Left lobe of liver (tissue), 2 donors: ENCODE data around the gene ATXN7L1. TPM values are rescaled to one million over a fixed set of nuclear protein-coding genes. Genes with fewer than 3 reads are reported as not detected.

Source experiments
- ATAC-seq: fragments of 200-7000 bp; cut with Tn5 transposase; one replicate; pipeline ENCODE4 v1.9.1; 2020; ENCODE audit warnings: mild to moderate bottlenecking, moderate library complexity
- DNase-seq: peaks from one replicate; pipeline ENCODE4 v3.0.0-alpha.2; 2020; ENCODE audit warnings: low spot score
- total RNA-seq: library from RNA; stranded (reverse); gene quantifications from one replicate; pipeline ENCODE4 v1.2.1, GENCODE V29; 2021
- donor health status: DM: no; HTN: no; CAD: no; lungs with moderate emphysema.
- donor health status: DM: no; HTN: yes; CAD: no.

Gene ATXN7L1
- total RNA-seq, 1 donor from 2014 or later: 15.5 TPM

DNA sequence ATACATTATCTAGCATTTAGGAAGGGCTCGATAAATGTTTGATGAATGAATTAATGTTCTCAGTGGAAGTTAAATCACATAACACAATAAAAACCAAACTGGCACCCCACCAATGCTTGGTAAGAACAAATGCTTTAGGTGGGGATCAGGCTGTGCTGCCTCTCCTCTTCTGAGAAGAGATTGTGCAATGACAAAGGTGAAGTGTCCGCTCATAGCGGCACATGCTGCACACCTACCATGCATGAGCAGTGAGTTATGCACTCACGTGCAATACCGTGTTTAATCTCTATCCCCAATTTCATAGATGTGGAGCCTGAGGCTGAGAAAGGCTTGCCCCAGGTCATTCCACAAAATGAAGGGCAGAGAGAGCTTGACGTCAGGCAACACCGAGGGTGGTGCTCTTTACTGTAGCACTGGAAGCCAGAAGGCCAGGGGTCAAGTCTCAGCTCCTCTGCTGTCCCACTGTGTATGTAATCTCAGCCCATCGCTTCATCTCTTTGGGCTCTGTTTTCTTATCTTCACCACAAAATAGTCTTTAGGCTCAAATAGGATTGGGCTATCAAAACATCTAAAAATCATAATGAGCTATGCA is 222.2 kb downstream of the ATXN7L1 start:
- no peak for DNase-seq
- no peak for ATAC-seq

DNA sequence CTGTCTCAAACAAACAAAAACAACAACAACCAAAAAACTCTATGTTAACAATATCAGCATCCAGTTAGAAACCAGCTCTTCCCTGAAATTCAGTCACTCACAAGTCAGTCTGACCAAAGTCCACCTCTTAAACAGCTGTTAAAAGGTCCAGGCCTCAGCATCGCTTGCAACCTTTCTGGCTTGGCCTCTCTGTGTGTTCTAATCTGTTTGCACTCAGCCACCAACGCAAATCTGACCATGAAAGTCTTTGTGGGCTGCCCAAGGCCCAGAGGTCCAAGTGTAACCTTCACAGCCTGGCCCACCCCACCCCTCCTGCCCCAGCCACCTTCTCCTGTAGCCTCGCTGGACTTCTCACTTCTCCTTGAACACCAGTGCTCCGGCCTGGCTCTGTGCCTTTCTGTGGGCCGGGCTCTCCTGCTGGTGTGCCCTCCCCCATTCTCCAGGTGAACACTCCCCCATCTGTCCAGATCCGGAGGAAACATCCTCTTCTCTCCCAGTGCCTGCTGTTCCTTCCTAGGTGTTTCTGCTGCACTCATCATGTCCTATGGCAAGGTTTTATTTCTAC is 222.9 kb downstream of the ATXN7L1 start:
- ATAC-seq (peak; percentile 56), DNase-seq (peak; percentile 57)

DNA sequence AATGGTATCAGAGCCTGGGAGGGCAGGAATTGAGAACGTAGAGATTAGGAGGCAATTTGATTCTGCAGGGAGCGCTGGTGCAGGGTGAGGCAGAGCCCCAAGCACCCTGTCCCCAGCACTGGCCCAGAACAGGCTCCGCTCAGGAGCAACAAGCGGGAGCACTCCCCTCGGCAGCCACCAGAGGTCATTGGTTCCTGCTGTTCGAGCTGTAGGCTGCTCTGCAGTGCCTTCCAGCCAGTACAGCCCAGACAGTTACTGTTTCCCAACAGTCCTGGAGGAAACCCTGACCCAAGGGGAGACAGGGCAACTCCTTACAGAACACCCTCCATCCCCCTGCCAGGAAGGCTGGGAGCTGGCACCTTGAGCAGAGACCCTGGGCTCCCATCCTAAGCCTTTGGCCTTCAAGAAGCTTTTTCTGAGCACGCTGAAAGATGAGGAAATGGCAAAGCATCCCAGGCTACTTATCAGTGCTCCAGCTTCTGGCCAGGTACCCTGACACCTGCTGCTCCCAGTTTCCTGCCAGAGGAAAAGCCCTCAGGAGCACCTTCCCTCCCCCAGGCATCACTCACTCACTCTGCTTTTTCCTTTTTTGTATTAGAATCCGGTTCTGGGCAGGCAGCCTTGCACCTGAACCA is 223.9 kb downstream of the ATXN7L1 start:
- ATAC-seq: peak; percentile 88
- DNase-seq: peak; percentile 82

DNA sequence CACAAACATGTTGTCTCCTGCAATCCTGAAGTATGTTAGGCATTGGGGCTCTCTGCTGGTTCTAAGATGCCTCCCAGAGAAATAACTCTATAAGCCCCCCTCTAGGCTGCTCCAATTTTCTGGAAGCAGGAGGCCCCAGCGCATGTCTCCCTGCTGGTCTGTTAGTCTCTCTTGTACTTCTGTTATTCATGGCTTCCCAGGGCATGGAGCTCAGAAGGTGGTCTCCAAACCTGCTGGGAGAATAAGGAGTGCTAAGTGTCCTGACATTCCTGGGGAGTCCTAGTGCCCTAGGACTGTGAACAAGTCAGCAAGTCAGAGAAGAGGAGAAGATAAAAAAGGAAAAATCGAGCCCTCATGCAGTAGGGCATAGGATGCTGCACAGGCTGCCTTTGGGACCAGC is 224.6 kb downstream of the ATXN7L1 start:
- DNase-seq: no peak
- no peak for ATAC-seq

DNA sequence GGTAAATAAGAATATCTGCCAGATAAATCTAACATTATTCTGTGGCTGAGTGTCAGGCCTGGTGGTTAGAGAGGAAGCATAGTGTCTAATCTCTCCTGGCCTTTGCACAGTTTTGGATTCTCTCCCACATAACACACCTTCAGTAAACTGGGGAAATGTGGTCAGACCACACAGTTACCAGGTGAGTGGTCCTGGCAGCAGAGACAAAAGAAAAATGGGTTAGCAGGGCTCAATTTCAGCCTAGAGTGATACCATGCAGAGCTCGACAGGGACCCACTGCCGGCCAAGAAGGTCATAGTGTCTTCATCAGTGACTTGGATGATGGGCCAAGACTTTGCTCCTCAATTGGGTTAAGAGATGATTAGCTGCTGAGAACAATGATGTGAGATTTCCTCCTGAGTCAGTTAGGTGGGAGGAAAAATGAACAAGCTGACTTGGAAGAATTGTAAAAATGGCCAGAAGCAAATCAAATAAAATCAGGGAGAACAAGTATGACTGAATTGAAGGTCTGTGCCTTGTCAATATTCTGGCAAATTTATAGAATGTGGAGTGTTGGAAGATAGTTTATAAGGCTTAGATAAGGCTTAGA is 225.9 kb downstream of the ATXN7L1 start:
- ATAC-seq (no peak), DNase-seq (no peak)

DNA sequence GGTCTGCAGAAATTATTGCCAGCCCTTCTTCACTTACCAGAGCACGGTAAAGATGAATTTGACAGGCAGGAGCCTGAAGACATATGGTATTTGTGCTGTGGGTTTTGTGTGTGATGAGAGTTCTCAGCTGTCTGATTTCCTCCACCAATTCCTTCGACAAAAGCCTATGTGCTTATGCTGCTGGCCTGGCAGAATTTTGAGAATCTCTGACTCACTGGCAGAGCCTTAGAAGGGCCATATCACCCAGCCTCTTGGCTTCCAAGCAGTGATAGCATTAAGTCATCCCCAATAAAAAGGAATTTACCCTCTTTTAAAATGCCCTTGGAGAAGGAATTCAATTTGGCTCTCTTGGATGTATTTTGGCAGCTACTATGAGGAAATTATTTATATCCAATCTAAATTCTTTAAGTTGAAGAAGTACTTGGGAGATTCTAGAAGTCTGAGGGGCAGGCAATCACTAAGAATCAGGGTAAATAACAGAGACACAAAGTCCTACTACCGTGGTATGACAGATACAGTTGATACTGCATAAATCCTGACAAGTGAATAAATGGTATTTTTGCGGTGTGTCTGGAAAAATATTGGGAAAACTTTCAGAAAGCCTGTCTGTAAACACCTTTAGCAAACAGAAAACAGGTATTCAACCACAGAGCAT is 226.5 kb downstream of the ATXN7L1 start:
- ATAC-seq (no peak), DNase-seq (no peak)

DNA sequence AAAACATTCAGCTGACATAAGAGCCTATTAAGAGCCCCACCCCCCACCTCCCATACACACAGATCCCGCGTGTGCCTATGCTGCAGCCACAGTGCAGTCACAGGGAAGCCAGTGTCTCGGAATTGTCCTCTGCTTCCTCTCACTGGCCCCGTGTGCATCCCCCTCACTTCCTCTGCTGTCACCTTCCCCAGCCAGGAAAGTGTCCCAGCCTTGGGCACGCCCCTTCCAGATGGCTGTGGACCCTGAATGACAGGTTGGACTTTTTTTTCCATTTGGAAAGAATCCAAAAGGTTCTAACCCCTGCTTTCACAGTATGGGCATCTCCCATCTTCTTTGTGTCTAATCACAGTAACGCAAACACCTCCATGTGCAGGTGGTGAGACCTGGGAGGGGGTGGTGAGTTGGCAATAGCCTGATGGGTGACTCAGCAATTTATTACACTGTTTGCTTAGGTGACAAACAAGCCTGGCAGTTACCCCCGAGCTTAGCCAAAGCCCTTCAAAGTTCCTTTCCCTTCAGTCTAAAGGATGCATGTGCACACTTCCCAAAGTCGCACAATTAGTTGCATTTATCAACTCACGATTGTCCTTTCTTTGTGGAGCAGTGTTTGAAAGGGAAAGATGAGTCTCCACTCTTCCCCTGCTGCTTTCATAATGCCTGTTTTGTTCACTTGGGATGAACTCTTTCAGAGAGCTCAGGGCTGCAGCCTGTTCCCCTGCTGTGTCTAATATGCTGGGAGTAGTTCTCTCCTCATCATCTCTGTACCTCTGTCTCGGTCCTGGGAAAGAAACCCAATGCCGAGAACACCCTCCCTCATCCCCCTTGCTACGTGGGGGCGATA is 227.6 kb downstream of the ATXN7L1 start:
- ATAC-seq: peak; percentile 55
- DNase-seq: peak; percentile 51

DNA sequence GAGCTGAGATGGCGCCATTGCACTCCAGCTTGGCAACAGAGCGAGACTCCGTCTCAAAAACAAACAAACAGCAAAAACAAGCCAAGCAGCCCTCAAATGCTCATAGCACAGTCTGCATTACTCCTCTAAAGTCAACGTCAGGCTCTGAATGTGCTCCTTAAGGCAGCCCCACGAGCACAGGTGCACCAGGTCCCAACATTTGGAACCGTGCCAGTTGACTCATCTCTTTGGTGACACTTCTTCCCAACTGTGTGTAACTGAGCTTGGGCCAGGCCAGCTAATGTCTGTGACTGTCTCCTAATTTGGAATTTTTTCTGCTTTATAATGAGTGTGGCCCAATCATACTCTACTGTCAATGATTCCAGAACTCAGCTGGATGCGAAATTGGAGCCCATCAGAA is 228.8 kb downstream of the ATXN7L1 start:
- DNase-seq (no peak), ATAC-seq (no peak)

DNA sequence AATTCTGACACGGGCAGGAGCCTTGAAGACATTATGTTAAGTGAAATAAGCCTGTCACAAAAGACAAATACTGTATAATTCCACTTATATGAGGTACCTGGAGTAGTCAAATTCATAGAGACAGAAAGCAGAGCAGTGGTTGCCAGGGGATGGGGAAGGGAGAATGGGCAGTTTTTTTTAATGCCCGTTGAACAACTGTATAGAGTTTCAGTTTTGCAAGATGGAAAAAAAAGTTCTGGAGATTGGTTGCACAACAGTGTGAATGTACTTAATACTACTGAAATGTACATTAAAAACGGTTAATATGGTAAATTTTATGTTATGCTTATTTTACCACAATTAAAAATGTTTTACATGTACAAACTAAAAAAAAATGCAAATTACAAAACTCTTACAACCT is 231.5 kb downstream of the ATXN7L1 start:
- ATAC-seq (no peak), DNase-seq (no peak)

DNA sequence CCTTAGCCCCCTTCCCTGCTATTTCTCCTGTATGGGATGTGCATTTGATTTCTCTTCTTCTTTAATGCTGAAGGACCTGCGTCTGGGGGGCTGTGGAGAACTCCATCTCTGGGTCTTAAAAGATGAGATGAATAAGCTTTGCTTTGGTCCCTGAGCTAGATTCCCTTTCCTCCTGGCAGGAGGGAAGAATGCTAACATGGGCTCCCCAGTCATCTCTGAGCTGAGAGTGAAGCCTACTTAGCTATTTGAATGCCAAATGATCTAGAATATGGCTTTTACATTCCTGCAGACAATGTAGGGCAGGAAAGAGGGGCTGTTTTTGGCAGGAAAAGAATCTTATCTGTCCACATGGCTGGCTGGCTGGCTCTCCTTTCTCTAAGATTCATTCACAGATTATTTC is 232.5 kb downstream of the ATXN7L1 start:
- no peak for ATAC-seq
- no peak for DNase-seq

DNA sequence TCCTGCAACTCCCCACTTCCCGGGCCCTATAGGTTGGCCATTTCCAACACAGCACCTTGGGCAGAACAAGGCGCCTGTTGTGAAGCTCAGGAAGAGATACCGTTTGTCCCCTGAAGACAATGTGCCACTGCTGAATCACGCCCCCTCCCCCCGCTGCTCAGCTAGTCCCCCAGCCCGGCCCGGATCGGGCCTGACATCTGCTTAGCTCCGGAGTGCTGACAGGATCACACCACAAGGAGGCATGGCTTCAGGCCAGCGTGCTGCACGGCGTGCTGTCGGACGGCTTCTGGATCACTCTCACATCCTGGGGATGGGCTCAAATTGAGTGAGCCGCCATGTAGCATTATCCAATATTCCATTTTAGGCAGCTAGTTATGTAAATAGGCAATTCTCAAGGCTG is 233.0 kb downstream of the ATXN7L1 start:
- DNase-seq: no peak
- ATAC-seq: no peak

DNA sequence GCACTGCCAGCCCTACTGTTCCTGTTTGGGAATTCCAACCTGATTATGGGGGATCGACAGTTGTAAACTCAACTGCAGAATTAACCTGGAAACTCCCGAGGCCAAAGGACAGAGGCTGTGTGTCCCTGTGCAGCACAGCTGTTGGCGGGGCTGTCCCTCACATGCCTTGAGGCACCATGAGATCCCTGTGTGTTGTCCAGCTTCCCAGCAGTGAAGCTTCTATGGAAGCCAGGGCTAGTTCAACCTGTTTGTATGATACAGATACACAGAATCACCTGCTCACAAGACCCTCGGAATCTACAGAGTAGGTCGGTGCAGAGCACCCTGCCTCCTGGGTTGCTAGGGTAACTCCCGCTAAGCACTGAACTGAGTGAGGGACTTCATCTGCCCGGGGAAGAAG is 234.1 kb downstream of the ATXN7L1 start:
- no peak for ATAC-seq
- DNase-seq: no peak

DNA sequence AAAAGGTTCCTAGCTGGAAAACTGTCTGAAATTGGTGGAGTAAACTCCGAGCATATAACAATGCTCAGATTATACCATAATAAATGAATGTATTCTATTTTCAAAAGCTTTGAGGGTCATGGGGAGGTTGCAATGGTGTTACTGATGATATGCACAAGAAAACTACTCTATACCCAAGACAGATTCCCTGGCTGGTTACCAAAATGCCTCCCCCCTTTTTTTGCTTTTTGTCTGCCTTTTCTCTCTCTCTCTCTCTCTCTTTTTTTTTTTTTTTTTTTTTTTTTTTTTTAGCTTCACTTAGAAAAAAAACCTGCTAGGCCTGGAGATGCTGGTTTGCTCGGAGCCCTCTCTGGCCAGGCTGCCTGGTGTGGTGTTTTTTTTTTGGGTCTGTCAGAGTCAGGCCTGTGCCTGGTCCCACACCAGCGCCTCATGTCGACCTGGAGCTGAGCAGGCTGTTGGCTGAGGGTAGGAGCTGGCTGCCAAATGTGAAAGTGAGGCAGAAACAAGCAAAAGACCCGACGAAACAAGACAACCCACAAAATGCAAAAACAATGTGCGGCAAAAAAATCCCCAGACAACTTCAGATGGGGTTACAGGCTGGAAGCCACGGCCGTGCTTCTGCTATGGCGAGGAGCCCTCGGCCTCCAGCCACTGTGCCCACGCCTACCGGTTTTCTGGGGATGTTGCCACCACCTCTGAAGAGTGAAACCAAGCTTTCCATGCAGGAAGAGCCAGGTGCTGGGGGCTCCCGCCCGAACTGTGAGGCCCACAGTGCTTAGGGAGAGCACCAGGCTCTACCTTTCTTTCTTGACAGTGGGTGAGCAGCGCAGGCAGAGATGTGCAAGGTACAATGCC is 235.2 kb downstream of the ATXN7L1 start:
- ATAC-seq (no peak), DNase-seq (no peak)

DNA sequence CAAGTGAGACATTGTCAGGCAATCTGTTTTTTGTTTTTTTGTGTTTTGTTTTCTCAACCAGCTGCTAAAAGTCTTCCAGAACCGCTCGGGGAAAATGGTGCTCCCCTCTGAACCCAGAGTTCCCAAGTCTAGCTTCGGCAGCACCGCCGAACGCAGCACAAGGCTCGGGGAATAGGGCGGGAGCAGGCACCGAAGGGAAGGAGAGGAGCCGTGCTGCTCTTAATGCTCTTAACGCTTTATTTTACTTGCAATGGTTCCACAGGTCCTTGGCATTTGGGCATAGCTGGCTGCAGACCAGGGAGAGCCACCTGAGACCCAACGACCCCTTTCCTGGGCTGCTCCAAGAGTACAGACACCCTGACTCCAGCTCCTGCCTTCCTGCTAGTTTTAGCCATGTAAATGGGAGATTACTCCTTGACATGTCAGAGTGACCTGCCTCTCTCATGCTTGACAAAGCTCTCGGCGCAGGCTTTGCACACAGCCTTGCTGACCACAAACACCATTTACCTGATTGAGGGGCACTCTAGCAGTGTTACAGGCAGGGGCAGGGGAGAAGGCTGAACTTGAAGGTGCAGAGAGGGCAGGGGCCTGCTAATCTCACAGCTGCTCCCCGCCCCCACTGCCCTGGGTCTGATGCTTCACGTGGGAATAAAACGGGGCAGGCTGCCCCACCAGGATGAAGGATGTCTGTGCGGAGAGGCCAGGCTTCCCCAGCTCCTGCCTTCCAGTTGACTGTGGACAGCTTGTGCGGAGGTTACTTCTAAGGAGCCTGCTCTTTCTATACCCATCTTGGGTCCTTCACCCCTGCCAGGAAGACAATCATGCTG is 236.5 kb downstream of the ATXN7L1 start:
- DNase-seq: no peak
- ATAC-seq: no peak

DNA sequence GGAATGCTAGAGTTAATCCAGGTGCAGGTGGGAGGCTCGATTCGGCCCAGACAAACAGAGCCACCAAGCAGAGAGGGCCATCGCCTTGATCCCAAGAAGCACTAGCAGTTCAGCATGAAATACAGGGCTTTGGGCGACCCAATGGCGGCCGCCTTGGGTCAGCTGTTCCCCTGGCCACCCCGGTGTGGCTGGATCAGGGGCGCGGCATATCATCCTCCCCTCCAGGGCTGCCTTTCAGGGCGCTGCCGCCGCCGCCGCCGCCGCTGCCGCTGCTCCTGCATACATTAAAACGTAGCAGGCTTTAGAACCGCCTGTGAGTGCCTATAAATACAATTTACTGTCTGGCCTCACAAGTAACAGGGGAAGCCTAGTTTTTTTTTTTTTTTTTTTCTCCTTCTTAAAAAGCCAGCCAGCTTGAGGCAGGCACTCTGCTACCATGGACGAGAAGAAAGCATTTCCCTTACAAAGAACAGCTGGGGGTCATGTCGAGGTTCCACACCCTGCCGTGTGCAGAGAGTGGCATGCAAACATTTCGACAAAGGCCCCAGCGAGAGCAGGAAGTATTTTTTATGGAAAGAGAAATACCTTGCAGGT is 237.4 kb downstream of the ATXN7L1 start:
- no peak for DNase-seq
- no peak for ATAC-seq

DNA sequence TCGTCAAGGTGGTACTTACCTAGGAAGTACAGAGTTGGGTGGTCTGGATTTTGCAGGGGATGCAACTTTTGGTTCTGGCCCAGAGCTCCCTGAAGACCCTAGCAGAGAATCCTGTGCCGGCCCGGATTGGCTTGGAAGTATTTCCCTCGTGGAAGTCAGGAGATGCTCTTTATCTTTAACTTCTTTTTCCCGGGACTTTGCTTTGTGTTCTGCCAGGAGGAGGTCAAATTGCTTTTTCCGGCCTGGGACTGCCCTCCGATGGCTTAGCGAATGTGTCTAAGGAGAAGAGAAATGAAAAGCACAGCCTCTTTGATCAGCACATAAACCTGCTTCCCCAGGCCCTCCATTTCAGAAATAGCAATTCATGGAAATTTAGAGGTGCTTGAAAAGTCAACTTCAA is 238.1 kb downstream of the ATXN7L1 start:
- DNase-seq: no peak
- no peak for ATAC-seq

DNA sequence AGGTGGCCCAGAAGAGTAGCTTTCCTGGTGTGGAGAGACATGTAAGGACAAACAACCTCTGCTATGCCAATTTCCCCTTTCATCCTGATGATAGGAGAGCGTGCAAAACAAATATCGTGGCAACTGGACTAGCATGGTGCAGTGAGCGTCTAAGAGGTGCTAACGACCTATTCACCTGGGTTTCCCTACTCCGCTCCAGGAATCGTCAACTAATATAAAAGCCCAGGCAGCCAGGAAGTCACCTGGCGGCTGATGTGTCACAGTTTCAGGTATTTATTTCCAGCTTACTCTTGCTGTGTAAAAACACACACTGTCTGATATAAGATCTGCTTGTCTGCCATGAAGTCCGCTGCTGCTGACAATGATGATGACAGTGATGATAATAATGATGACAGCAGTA is 238.6 kb downstream of the ATXN7L1 start:
- no peak for ATAC-seq
- DNase-seq: no peak

DNA sequence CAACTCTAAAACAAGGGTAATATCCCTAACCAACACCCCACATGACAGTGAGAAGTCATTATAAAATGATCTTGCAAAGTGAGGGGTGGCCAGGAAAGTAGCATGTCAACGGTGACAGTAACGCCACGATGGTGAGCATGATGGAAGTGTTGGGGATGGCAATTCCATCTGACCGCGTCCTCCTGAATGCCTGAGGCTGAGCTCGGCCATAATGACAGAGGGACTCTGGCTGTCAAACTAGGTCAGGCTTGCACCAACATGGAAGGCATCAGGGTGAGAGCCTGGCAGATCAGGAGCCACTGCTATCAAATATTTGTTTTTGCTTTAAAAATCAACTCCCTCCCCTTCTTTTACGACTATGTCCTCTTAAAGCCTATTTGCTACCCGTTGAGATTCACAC is 239.4 kb downstream of the ATXN7L1 start:
- ATAC-seq: no peak
- no peak for DNase-seq

DNA sequence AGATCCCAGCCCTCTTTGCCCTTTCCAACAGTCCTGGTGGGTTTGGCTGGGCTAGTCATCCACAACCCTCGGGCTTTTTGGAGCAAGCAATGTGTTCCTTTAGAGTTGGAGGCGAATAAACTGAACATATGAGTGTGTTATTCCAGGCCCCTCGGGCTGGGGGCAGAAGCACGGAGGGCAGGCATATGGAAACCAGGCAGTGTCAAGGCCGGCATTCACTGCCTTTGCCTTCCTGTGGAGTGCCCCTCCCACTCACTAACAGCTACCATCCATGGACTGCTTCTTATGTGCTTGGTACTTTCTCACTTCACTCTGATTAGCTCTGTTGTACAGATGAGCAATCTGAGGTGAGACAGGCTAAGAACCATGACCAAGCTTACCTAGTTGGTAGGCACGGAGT is 241.2 kb downstream of the ATXN7L1 start:
- ATAC-seq (no peak), DNase-seq (no peak)
